ENCODE data around the gene IDI2.
"Not testable (repeated sequence)": the region's sequence is repeated elsewhere in the genome, so short reads cannot be mapped to it uniquely, and the experiment has no call there.

Gene IDI2

DNA sequence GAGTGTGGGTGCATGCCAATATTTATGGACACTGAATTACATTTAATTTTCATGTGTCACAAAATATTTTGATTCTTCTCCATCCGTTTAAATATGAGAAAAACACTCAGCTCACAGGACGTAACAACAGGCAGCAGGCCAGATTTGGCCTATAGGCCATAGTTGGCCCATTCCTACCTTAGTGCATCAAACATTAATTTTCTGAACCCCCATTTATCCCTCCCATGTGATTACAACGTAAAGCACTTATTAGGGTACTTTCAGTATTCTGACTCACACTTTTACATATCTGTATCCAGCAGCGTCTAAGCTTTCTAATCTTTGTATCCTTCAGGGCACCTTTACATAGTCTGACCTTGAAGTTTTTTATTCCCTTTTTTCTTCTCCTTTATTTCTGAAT lies 19.3 kb upstream of the IDI2 start:
- Histone ChIP-seq H3K9me3 (replicated peaks; ENCODE audit: low read length) (no peaks in the 10 kb centered on the region), H3K4me3 (ENCODE audit: low read length) (no peak overlapping the region), H3K27me3 (ENCODE audit: control insufficient read depth, insufficient read depth, low read length) (no peaks in the 10 kb centered on the region), H3K9ac (ENCODE audit: low read depth, low read length) (peak overlapping the region; percentile 16), H3K36me3 (ENCODE audit: insufficient read depth, low read length) (peaks cover 34% of the 10 kb centered on the region), H3K4me1 (ENCODE audit: control insufficient read depth, insufficient read depth, low read length) (peaks cover 24% of the 10 kb centered on the region), H3K4me2 (ENCODE audit: low read length) (peak overlapping the region; percentile 36)

DNA sequence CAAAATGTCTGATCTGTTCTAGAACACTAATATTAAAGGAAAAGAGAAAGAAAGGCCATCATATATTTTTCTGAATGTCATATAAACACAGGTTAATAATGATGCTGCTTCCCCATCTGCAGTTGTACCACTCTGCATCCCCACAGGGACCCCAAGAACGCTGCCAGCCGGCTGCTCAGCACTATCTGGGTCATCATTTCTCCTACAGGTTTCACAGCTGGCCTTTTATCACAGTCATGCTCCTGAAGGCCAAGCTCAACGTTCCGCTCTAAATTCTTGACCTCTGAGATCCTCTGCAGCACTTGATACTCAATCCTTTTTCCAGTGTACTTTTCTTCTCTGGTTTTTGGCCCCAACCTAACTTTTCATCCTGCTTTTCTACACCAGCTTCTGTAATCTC lies 18.5 kb upstream of the IDI2 start:
- H3K4me1 ChIP-seq (ENCODE audit: control insufficient read depth, insufficient read depth, low read length), result peaks cover 24% of the 10 kb centered on the region
- peak overlapping the region; percentile 36 for H3K4me2 ChIP-seq (ENCODE audit: low read length)
- no peaks in the 10 kb centered on the region for H3K9me3 ChIP-seq (replicated peaks; ENCODE audit: low read length)
- peak overlapping the region; percentile 16 for H3K9ac ChIP-seq (ENCODE audit: low read depth, low read length)
- H3K4me3 ChIP-seq (ENCODE audit: low read length), result no peak overlapping the region
- peaks cover 39% of the 10 kb centered on the region for H3K36me3 ChIP-seq (ENCODE audit: insufficient read depth, low read length)
- no peaks in the 10 kb centered on the region for H3K27me3 ChIP-seq (ENCODE audit: control insufficient read depth, insufficient read depth, low read length)

DNA sequence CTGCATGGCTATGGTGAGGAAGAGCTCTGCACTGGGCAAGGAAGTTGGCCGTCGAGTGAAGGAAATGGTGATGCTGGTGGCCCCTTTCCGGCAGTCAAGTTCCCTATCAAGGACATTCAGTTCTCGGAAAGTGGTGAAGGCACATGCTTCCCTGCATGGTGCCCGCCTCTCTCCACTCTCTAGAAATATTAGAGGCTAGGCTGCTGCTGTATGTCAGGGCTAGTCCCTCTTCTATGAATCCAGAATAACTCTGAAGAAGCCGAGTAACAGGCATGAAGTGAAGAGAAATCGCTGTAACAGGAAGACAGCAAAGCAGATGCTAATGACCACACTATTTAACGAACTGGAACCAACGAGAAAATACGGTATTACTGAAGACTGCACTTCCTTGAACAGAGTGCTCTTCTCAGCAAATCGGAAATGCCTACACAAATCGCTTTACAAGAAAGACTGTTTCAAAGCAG lies 17.9 kb upstream of the IDI2 start:
- Histone ChIP-seq H3K27me3 (ENCODE audit: control insufficient read depth, insufficient read depth, low read length) (no peaks in the 10 kb centered on the region), H3K4me1 (ENCODE audit: control insufficient read depth, insufficient read depth, low read length) (peaks cover 24% of the 10 kb centered on the region), H3K36me3 (ENCODE audit: insufficient read depth, low read length) (peaks cover 39% of the 10 kb centered on the region), H3K4me2 (ENCODE audit: low read length) (peak overlapping the region; percentile 36), H3K9me3 (replicated peaks; ENCODE audit: low read length) (no peaks in the 10 kb centered on the region), H3K4me3 (ENCODE audit: low read length) (no peak overlapping the region), H3K9ac (ENCODE audit: low read depth, low read length) (no peak overlapping the region)

DNA sequence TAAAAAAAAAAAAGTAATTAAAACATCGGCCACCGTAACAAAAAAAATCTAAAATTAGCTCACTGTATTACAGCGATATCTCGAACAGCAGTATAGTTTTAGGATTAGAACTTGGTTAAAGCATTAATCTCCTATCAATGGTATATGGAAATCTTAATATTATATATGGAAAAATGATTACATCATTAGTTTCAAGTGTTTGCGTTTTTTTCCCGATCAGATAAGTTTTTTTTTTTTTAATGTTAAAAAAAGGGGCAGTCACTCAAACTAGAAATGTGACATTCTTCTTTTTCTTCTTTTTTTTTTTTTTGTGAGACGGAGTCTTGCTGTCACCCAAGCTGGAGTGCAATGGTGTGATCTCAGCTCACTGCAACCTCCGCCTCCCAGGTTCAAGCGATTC lies 15.9 kb upstream of the IDI2 start:
- no peak overlapping the region for H3K4me2 ChIP-seq (ENCODE audit: low read length)
- no peaks in the 10 kb centered on the region for H3K27me3 ChIP-seq (ENCODE audit: control insufficient read depth, insufficient read depth, low read length)
- peaks cover 20% of the 10 kb centered on the region for H3K4me1 ChIP-seq (ENCODE audit: control insufficient read depth, insufficient read depth, low read length)
- no peak overlapping the region for H3K9ac ChIP-seq (ENCODE audit: low read depth, low read length)
- H3K9me3 ChIP-seq (replicated peaks; ENCODE audit: low read length), result no peaks in the 10 kb centered on the region
- no peak overlapping the region for H3K4me3 ChIP-seq (ENCODE audit: low read length)
- H3K36me3 ChIP-seq (ENCODE audit: insufficient read depth, low read length), result peaks cover 57% of the 10 kb centered on the region

DNA sequence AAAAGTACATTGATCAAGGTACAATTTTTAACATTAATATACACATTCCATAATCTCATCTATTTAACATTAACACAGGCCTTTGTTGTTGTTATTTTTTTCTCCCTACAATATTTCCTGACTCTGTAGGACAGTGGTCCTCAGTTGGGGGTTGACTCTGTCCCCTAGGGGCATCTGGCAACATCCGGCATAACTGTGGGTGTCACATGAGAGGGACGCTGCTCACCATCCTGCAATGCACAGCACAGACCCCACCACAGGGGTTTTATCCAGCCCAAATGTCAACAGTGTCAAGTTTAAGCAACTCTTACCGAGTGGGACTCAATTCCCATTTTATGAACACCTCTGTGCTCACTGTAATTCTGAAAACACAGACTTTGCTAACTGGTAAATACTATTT lies 14.5 kb upstream of the IDI2 start:
- Histone ChIP-seq H3K4me2 (ENCODE audit: low read length) (no peak overlapping the region), H3K9ac (ENCODE audit: low read depth, low read length) (no peak overlapping the region), H3K27me3 (ENCODE audit: control insufficient read depth, insufficient read depth, low read length) (no peaks in the 10 kb centered on the region), H3K36me3 (ENCODE audit: insufficient read depth, low read length) (peaks cover 58% of the 10 kb centered on the region), H3K4me3 (ENCODE audit: low read length) (no peak overlapping the region), H3K9me3 (replicated peaks; ENCODE audit: low read length) (no peaks in the 10 kb centered on the region), H3K4me1 (ENCODE audit: control insufficient read depth, insufficient read depth, low read length) (peaks cover 20% of the 10 kb centered on the region)

DNA sequence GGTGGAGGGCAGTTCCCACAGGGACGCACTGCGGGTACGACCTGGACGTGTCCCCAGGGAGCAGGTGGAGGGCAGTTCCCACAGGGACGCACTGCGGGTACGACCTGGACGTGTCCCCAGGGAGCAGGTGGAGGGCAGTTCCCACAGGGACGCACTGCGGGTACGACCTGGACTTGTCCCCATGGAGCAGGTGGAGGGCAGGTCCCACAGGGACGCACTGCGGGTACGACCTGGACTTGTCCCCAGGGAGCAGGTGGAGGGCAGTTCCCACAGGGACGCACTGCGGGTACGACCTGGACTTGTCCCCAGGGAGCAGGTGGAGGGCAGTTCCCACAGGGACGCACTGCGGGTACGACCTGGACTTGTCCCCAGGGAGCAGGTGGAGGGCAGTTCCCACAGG lies 13.1 kb upstream of the IDI2 start:
- H3K9ac ChIP-seq (ENCODE audit: low read depth, low read length); H3K27me3 ChIP-seq (ENCODE audit: control insufficient read depth, insufficient read depth, low read length); H3K9me3 ChIP-seq (replicated peaks; ENCODE audit: low read length); H3K4me1 ChIP-seq (ENCODE audit: control insufficient read depth, insufficient read depth, low read length); H3K4me3 ChIP-seq (ENCODE audit: low read length); H3K4me2 ChIP-seq (ENCODE audit: low read length): not testable (repeated sequence)
- peaks cover 55% of the 10 kb centered on the region for H3K36me3 ChIP-seq (ENCODE audit: insufficient read depth, low read length)

DNA sequence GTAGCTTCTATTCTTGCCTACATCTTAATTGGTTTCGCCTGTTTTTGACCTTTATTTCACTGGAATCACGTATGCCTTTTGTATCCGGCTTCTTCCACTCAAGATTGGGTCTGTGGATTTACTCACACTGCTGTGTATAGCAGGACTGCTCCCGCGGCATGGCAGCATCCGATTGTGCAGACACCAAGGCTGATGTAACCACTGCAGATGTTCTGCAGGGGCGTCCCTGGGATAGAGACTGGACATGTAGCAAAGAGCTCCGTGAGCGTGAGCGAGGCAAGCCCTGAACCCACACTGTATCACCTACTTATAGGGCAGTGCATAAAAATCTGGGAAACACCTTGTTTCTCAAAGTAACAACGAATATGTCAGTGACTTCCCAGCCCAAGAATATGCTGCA lies 11.4 kb upstream of the IDI2 start:
- H3K27me3 ChIP-seq (ENCODE audit: control insufficient read depth, insufficient read depth, low read length), result no peaks in the 10 kb centered on the region
- H3K4me3 ChIP-seq (ENCODE audit: low read length), result no peak overlapping the region
- H3K36me3 ChIP-seq (ENCODE audit: insufficient read depth, low read length), result peaks cover 39% of the 10 kb centered on the region
- no peak overlapping the region for H3K9ac ChIP-seq (ENCODE audit: low read depth, low read length)
- no peaks in the 10 kb centered on the region for H3K9me3 ChIP-seq (replicated peaks; ENCODE audit: low read length)
- no peak overlapping the region for H3K4me2 ChIP-seq (ENCODE audit: low read length)
- no peaks in the 10 kb centered on the region for H3K4me1 ChIP-seq (ENCODE audit: control insufficient read depth, insufficient read depth, low read length)

DNA sequence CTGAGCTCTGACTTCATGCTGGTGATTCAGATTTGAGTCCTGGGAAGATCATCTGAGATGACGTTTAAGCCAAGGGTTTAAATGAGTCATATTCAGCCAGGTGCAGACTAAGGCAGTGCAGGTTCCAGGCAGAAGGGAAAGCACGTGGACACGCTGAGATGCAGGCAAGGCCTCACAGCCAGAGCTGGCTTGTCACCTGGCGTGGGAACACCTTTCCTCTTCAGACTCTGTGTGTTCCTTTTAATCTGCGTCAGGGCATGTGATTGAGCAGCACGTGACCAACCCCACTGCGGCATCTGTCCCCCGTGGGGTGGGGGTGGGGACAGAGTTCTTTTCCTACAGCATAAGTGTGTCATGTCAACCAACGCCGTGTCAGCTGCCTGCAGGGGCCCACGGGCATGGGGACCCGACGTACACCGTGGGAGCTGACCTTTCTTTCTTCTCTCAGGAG lies 10.7 kb upstream of the IDI2 start:
- H3K27me3 ChIP-seq (ENCODE audit: control insufficient read depth, insufficient read depth, low read length), result no peaks in the 10 kb centered on the region
- no peak overlapping the region for H3K4me2 ChIP-seq (ENCODE audit: low read length)
- H3K9ac ChIP-seq (ENCODE audit: low read depth, low read length), result no peak overlapping the region
- peaks cover 37% of the 10 kb centered on the region for H3K36me3 ChIP-seq (ENCODE audit: insufficient read depth, low read length)
- no peaks in the 10 kb centered on the region for H3K9me3 ChIP-seq (replicated peaks; ENCODE audit: low read length)
- H3K4me1 ChIP-seq (ENCODE audit: control insufficient read depth, insufficient read depth, low read length), result no peaks in the 10 kb centered on the region
- H3K4me3 ChIP-seq (ENCODE audit: low read length), result no peak overlapping the region

DNA sequence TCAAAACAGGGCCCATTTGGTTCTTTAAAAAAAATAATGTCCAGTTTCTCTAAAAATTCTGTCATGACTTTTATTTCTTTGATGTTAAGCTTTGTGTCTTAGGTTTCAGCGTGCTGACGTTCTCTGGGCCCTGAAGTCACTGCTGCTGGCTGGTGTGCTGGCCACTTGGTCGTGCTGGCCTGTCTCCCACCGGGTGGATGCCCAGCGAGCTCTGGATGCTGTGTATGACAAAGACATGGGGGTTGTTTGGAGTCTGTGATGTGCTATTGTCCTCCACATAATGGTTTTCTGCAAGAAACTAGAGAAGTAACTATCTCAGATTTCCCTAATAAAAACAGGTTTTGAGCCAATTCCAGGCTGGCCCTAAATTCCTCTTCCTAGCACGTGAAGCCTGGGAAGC lies 9.5 kb upstream of the IDI2 start:
- Histone ChIP-seq H3K27me3 (ENCODE audit: control insufficient read depth, insufficient read depth, low read length) (no peaks in the 10 kb centered on the region), H3K36me3 (ENCODE audit: insufficient read depth, low read length) (peaks cover 26% of the 10 kb centered on the region), H3K9me3 (replicated peaks; ENCODE audit: low read length) (no peaks in the 10 kb centered on the region), H3K9ac (ENCODE audit: low read depth, low read length) (no peak overlapping the region), H3K4me2 (ENCODE audit: low read length) (no peak overlapping the region), H3K4me3 (ENCODE audit: low read length) (no peak overlapping the region), H3K4me1 (ENCODE audit: control insufficient read depth, insufficient read depth, low read length) (no peaks in the 10 kb centered on the region)

DNA sequence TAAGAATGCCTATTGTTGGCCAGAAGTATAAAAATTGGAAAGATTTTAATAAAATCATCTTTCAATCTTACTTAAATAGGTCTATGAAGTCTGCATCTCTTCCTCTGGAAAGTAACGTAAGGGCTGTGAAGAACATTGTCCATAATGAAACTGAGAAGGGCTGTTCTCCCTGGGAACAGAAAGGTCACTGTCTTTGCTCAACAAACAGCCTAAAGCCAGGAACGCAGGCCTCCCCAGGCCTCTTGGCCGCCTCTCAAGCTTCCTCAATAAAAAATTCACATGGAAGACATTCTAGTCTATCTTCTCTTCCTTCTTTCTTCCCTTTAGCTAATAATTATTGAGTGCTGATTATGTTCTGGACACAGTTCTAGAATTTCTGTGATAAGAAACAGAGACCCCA lies 9.1 kb upstream of the IDI2 start:
- no peaks in the 10 kb centered on the region for H3K4me1 ChIP-seq (ENCODE audit: control insufficient read depth, insufficient read depth, low read length)
- H3K4me2 ChIP-seq (ENCODE audit: low read length), result no peak overlapping the region
- no peak overlapping the region for H3K4me3 ChIP-seq (ENCODE audit: low read length)
- no peaks in the 10 kb centered on the region for H3K9me3 ChIP-seq (replicated peaks; ENCODE audit: low read length)
- no peak overlapping the region for H3K9ac ChIP-seq (ENCODE audit: low read depth, low read length)
- no peaks in the 10 kb centered on the region for H3K27me3 ChIP-seq (ENCODE audit: control insufficient read depth, insufficient read depth, low read length)
- H3K36me3 ChIP-seq (ENCODE audit: insufficient read depth, low read length), result peaks cover 23% of the 10 kb centered on the region

DNA sequence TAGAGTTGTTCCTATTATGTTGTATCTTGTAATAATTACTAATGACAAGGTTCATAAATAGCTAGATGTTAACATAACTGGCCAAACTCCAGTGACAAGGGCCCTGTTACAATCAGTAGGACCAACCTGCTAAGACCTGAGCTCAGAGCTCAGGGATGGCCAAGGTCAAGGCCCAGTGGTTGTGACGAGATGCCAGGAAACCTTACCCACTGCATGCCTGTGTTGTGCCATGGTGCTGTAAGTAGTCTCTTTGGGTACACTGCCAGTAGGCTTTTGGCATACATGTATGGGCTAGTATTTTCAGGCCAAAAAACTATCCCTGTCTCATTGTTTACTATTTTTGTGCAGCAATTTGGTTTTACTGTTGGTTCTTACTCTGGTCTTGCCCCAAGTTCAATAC lies 7.9 kb upstream of the IDI2 start:
- Histone ChIP-seq H3K9ac (ENCODE audit: low read depth, low read length) (no peak overlapping the region), H3K4me2 (ENCODE audit: low read length) (no peak overlapping the region), H3K27me3 (ENCODE audit: control insufficient read depth, insufficient read depth, low read length) (no peaks in the 10 kb centered on the region)

DNA sequence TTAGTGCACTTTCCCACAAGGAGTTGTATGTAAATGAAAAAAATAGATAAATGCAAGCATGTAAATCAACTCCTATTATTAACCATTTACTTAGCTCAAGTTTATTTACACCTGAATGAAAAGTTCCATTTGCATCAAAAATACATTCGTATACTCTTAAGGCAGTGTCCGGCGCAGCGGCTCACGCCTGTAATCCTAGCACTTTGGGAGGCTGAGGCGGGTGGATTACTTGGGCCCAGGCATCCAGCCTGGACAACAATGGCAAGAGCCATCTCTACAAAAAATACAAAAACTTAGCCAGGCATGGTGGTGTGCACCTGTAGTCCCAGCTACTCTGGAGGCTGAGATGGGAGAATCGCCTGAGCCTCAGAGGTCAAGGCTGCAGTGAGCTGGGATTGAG lies 4.2 kb upstream of the IDI2 start:
- Histone ChIP-seq H3K9me3 (replicated peaks; ENCODE audit: low read length) (no peaks in the 10 kb centered on the region), H3K4me2 (ENCODE audit: low read length) (no peak overlapping the region), H3K9ac (ENCODE audit: low read depth, low read length) (no peak overlapping the region), H3K27me3 (ENCODE audit: control insufficient read depth, insufficient read depth, low read length) (no peaks in the 10 kb centered on the region), H3K36me3 (ENCODE audit: insufficient read depth, low read length) (no peaks in the 10 kb centered on the region), H3K4me1 (ENCODE audit: control insufficient read depth, insufficient read depth, low read length) (no peaks in the 10 kb centered on the region), H3K4me3 (ENCODE audit: low read length) (no peak overlapping the region)

More for the DNA sequence above, 7.9 kb upstream of the IDI2 start:
- H3K36me3 ChIP-seq (ENCODE audit: insufficient read depth, low read length), result peaks cover 19% of the 10 kb centered on the region
- no peaks in the 10 kb centered on the region for H3K9me3 ChIP-seq (replicated peaks; ENCODE audit: low read length)
- no peak overlapping the region for H3K4me3 ChIP-seq (ENCODE audit: low read length)
- H3K4me1 ChIP-seq (ENCODE audit: control insufficient read depth, insufficient read depth, low read length), result no peaks in the 10 kb centered on the region

Measured in skeletal muscle satellite cell (primary cell).